Brain microvascular endothelial cell (primary cell): ENCODE results near the gene CSNK2A1.

ENCODE experiments used
- DNase-seq: peaks from one replicate; pipeline ENCODE4 v3.0.0-alpha.2; 2020
- H3K27ac ChIP-seq: fragments of 250-450 bp; sonication (Bioruptor Pico); 2 replicates; pipeline ENCODE4 v1.5.1; 2020; ENCODE audit warnings: mild to moderate bottlenecking, moderate library complexity
- H3K27me3 ChIP-seq: fragments of 250-450 bp; sonication (Bioruptor Pico); replicated peaks from 2 replicates; pipeline ENCODE4 v1.5.1; 2020; ENCODE audit warnings: mild to moderate bottlenecking
- H3K36me3 ChIP-seq: fragments of 250-450 bp; sonication (Bioruptor Pico); replicated peaks from 2 replicates; pipeline ENCODE4 v1.5.1; 2020; ENCODE audit warnings: mild to moderate bottlenecking
- H3K4me3 ChIP-seq: 2 replicates; pipeline ENCODE4 v1.5.1; 2011; ENCODE audit warnings: low read depth, mild to moderate bottlenecking, control low read depth, low read length, moderate library complexity
- in situ Hi-C: cut with HindIII; loops from 2 replicates; pipeline ENCODE4 v1.10.0; 2017; ENCODE audit warnings: low sequenced_read_pairs, low pct_ligation_motif_present
- TF ChIP-seq, protein P1 (sequence below): IDR thresholded peaks from 2 replicates; pipeline ENCODE4 v1.5.1; 2011; ENCODE audit warnings: low read depth, mild to moderate bottlenecking, moderate library complexity, low read length, control low read depth, inconsistent platforms; ENCODE audit errors: missing control alignments

Gene CSNK2A1

DNA sequence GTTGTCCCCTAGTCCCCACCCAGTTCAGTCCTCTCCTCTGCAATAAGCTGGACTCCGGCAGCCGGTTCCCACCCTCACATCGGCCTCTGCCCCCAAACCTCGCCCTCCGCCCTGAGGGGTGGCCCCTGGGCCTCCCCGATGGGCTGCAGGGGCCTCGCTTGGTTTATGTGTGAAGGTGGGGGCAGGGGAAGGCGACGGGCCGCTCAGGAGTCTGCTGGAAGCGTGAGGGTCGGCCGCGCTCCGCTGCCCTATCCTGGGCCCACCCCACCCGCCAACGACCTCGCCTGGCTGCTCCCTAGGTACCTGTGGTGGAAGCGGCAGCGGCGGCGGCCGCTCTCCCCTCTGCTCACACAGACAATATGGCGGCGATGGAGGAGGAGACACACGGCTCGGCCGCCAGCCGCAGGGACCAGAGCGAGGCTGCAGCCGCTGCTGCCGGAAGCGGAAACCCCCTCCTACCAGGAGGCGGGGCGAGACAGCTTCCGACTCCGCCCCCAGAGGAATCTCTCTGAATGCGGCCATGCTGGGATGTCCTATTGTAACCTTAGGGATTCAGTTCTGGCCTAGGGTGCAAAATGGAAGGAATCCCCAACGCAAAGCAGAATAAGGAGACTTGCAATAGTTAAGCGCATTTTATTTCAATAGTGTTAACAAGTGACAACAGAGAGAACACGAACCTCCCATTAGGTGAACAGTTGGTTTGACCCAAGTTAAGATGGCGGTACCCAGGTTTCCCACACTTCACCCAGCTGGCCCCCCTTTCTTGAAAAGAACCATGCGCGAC lies at the start of gene CSNK2A1:
CSNK2A1 (minus strand) TSS at position 422 of the 784 bp plus-strand sequence. CDS start 35,239 bp downstream, outside the sequence.
- DNase-seq: peak; percentile 91
- Histone ChIP-seq H3K4me3 (peak within 1 kb of the TSS; percentile 93), H3K27ac (peak within 1 kb of the TSS; percentile 90), H3K27me3 (no peaks in the 10 kb centered on the region), H3K36me3 (peaks cover 2% of the 10 kb centered on the region)
- TF ChIP-seq, protein P1, sequence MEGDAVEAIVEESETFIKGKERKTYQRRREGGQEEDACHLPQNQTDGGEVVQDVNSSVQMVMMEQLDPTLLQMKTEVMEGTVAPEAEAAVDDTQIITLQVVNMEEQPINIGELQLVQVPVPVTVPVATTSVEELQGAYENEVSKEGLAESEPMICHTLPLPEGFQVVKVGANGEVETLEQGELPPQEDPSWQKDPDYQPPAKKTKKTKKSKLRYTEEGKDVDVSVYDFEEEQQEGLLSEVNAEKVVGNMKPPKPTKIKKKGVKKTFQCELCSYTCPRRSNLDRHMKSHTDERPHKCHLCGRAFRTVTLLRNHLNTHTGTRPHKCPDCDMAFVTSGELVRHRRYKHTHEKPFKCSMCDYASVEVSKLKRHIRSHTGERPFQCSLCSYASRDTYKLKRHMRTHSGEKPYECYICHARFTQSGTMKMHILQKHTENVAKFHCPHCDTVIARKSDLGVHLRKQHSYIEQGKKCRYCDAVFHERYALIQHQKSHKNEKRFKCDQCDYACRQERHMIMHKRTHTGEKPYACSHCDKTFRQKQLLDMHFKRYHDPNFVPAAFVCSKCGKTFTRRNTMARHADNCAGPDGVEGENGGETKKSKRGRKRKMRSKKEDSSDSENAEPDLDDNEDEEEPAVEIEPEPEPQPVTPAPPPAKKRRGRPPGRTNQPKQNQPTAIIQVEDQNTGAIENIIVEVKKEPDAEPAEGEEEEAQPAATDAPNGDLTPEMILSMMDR: no peak
- in situ Hi-C loops: no loop called here

DNA sequence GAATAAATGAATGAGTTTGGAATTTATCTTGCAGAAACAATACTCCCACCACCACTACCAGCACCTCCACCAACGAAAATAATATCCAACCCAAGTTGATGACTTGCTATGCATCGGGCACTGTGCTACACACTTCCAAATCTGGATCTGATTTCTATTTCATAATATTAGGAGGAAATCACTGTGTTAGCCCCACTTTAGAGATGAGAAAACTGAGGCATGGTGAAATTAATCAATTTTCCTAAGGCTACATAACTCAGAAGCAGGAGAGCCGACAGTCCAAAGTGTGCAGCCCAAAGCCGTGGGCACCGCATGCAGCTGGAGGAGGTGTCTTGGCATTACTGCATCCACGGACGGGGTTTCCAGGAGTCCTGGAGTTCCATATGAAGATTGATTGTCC lies 48.9 kb upstream of the CSNK2A1 start:
- Histone ChIP-seq H3K4me3 (no peak overlapping the region), H3K36me3 (no peaks in the 10 kb centered on the region), H3K27ac (no peak overlapping the region), H3K27me3 (no peaks in the 10 kb centered on the region)
- in situ Hi-C loops: no loop called here
- TF ChIP-seq, protein P1: no peak
- DNase-seq: no peak

DNA sequence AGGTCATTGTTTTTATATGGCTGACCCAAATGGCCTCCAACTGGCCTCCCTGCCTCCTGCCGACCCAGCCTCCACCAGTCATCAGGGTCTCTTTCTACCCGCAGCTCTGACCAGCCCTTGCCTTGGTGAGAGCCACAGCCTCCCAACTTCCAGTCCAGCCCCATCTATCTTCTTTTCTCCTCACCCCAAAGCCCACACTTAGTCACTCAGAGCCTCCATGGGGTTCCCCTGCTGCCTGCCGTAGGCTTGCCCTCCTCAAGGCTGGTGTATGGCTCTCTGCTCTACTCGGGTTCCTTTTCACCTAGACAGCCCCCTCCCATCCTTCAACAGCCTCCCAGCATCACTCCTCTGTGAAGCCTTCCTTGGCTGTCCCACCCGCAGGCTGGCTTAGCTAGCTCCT lies 48.4 kb upstream of the CSNK2A1 start:
- no peak overlapping the region for H3K4me3 ChIP-seq
- no peak for DNase-seq
- no peaks in the 10 kb centered on the region for H3K36me3 ChIP-seq
- in situ Hi-C loops: no loop called here
- no peak overlapping the region for H3K27ac ChIP-seq
- no peaks in the 10 kb centered on the region for H3K27me3 ChIP-seq
- TF ChIP-seq, protein P1: no peak

- H3K27ac ChIP-seq: no peak overlapping the region
- in situ Hi-C loops: no loop called here
- no peaks in the 10 kb centered on the region for H3K27me3 ChIP-seq
- TF ChIP-seq, protein P1: no peak
- no peaks in the 10 kb centered on the region for H3K36me3 ChIP-seq
- no peak overlapping the region for H3K4me3 ChIP-seq
- DNase-seq: no peak
These were observed 45.5 kb upstream of the CSNK2A1 start for GRCh38 chr20:588932-589672.

DNA sequence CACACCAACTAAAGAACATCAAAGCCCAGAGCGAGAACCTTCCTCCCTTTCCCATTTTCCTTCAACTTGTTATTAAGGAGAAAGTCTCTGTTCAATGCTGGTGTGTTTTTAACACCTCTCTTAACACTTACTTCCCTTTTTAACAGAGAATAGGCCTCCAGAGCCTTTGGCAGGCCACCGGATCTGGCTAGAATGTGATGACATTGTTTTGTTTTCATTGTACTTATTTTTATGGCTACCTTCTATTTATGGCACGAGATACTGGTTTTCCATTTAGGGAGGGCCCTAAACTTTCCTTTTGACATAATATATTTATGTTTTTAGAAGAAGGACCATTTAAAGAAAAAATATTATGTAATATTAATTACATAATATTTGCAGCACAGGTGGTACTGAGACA lies 44.9 kb upstream of the CSNK2A1 start:
- in situ Hi-C loops: no loop called here
- no peak for DNase-seq
- no peaks in the 10 kb centered on the region for H3K36me3 ChIP-seq

More for the DNA sequence above, 44.9 kb upstream of the CSNK2A1 start:
- Histone ChIP-seq H3K27ac (no peak overlapping the region), H3K27me3 (no peaks in the 10 kb centered on the region), H3K4me3 (no peak overlapping the region)
- TF ChIP-seq, protein P1: no peak
